ENCODE data around the gene SLCO6A1. TPM values are rescaled to one million over a fixed set of nuclear protein-coding genes. Genes with fewer than 3 reads are reported as not detected.

The SLCO6A1 gene
- polyA plus RNA-seq, 5 donors: not detected

- DNase-seq: no peak
These were observed 47.7 kb downstream of the SLCO6A1 start for GRCh38 chr5:102451082-102451481.

GRCh38 chr5:102450313-102450990 lies 48.3 kb downstream of the SLCO6A1 start:
- DNase-seq: no peak

GRCh38 chr5:102433473-102433872 lies 65.3 kb downstream of the SLCO6A1 start:
- DNase-seq: no peak

GRCh38 chr5:102421647-102422046 lies 77.2 kb downstream of the SLCO6A1 start:
- no peak for DNase-seq

GRCh38 chr5:102418531-102418930 lies 80.3 kb downstream of the SLCO6A1 start:
- no peak for DNase-seq

- DNase-seq: no peak
These were observed 84.4 kb downstream of the SLCO6A1 start for GRCh38 chr5:102414448-102414847.

- no peak for DNase-seq
These were observed 110.6 kb downstream of the SLCO6A1 start for GRCh38 chr5:102388235-102388634.

- DNase-seq: no peak
These were observed 113.4 kb downstream of the SLCO6A1 start for GRCh38 chr5:102385365-102385764.

- no peak for DNase-seq
These were observed 118.6 kb downstream of the SLCO6A1 start for GRCh38 chr5:102380174-102380573.

GRCh38 chr5:102375876-102376275 lies 122.9 kb downstream of the SLCO6A1 start:
- no peak for DNase-seq

GRCh38 chr5:102375272-102375671 lies 123.5 kb downstream of the SLCO6A1 start:
- DNase-seq: no peak

- DNase-seq: no peak
These were observed 130.4 kb downstream of the SLCO6A1 start for GRCh38 chr5:102368392-102368791.

GRCh38 chr5:102341681-102342288 lies 157.0 kb downstream of the SLCO6A1 start:
- DNase-seq: peak; percentile 15 to 21

- peak in 1 of 2 donors; percentile 5 for DNase-seq
These were observed 174.1 kb downstream of the SLCO6A1 start for GRCh38 chr5:102324714-102325113.

Other genes starting within 250 kb of the SLCO6A1 start
- 1 to 10 TPM; 1.2 to 1.9 (median 1.3) TPM for gene SLCO4C1, start 202.7 kb downstream of the SLCO6A1 start, polyA plus RNA-seq (ENCODE audit: insufficient read depth in 1 of 5, insufficient read length in 5 of 5, low replicate concordance in 1 of 5)